Mesenchymal stem cell (in vitro differentiated cells and primary cell): ENCODE measurements around the gene DIPK1B.

Source experiments
- DNase-seq: peaks from one replicate; pipeline ENCODE4 v3.0.0-alpha.2; 2013
- H2AFZ ChIP-seq: one replicate; pipeline ENCODE4 v1.6.1; 2013; ENCODE audit warnings: low read depth, mild to moderate bottlenecking, control low read depth, inconsistent platforms, low read length, moderate library complexity
- H2AK5ac ChIP-seq: 2 replicates; pipeline ENCODE4 v1.6.1; 2013; ENCODE audit warnings: low read length, moderate library complexity, mild to moderate bottlenecking, inconsistent platforms; ENCODE audit not compliant: severe bottlenecking
- H2BK120ac ChIP-seq: one replicate; pipeline ENCODE4 v1.6.1; 2013; ENCODE audit warnings: low read depth, mild to moderate bottlenecking, inconsistent platforms, low read length, moderate library complexity
- H2BK12ac ChIP-seq, 2 experiments: one replicate each; pipeline ENCODE4 v1.6.1; 2013; ENCODE audit warnings: inconsistent platforms in 2 of 2, low read length in 2 of 2, mild to moderate bottlenecking in 2 of 2, moderate library complexity in 2 of 2, control low read depth in 1 of 2
- H2BK15ac ChIP-seq: one replicate; pipeline ENCODE4 v1.6.1; 2013; ENCODE audit warnings: mild to moderate bottlenecking, low read depth, inconsistent platforms; ENCODE audit not compliant: poor library complexity, severe bottlenecking
- H2BK5ac ChIP-seq: 2 replicates; pipeline ENCODE4 v1.6.1; 2013; ENCODE audit warnings: low read depth, mild to moderate bottlenecking, low read length, control low read depth, inconsistent platforms; ENCODE audit not compliant: poor library complexity, severe bottlenecking
- H3K14ac ChIP-seq, 2 experiments: one replicate each; pipeline ENCODE4 v1.6.1; 2013; ENCODE audit warnings: inconsistent platforms in 2 of 2, low read length in 2 of 2, control low read depth in 1 of 2, mild to moderate bottlenecking in 1 of 2, moderate library complexity in 1 of 2
- H3K18ac ChIP-seq, 2 experiments: one replicate each; pipeline ENCODE4 v1.6.1; 2013; ENCODE audit warnings: inconsistent platforms in 2 of 2, low read length in 2 of 2, control low read depth in 1 of 2, low read depth in 1 of 2, mild to moderate bottlenecking in 1 of 2
- H3K23ac ChIP-seq, 2 experiments: one replicate each; pipeline ENCODE4 v1.6.1; 2013; ENCODE audit warnings: inconsistent platforms in 2 of 2, low read length in 2 of 2, mild to moderate bottlenecking in 2 of 2, moderate library complexity in 2 of 2, control low read depth in 1 of 2
- H3K27ac ChIP-seq: 2 replicates; pipeline ENCODE4 v1.5.1; 2013; ENCODE audit warnings: mild to moderate bottlenecking, moderate library complexity, low read length, control low read depth, inconsistent platforms; ENCODE audit not compliant: poor library complexity, severe bottlenecking
- H3K27me3 ChIP-seq, 2 experiments: 2 replicates each; pipeline versions ENCODE4 v1.6.1 to v1.7.0; 2013; ENCODE audit warnings: low read length in 2 of 2, mild to moderate bottlenecking in 2 of 2, moderate library complexity in 2 of 2, control low read depth in 1 of 2, inconsistent platforms in 1 of 2; ENCODE audit not compliant: control insufficient read depth in 1 of 2, insufficient read depth in 1 of 2
- H3K36me3 ChIP-seq, 2 experiments: 2 replicates each; pipeline versions ENCODE4 v1.6.1 to v1.7.0; 2013; ENCODE audit warnings: low read length in 2 of 2, control low read depth in 1 of 2, inconsistent platforms in 1 of 2, low read depth in 1 of 2, mild to moderate bottlenecking in 1 of 2; ENCODE audit not compliant: insufficient read depth in 2 of 2, control insufficient read depth in 1 of 2
- H3K4ac ChIP-seq, 2 experiments: one replicate each; pipeline ENCODE4 v1.6.1; 2013; ENCODE audit warnings: inconsistent platforms in 2 of 2, low read length in 2 of 2, mild to moderate bottlenecking in 2 of 2, moderate library complexity in 2 of 2, control low read depth in 1 of 2, low read depth in 1 of 2
- H3K4me1 ChIP-seq: 2 replicates; pipeline ENCODE4 v1.6.1; 2013; ENCODE audit warnings: low read depth, low read length, control low read depth; ENCODE audit not compliant: control insufficient read depth, insufficient read depth
- H3K4me2 ChIP-seq: 2 replicates; pipeline ENCODE4 v1.6.1; 2013; ENCODE audit warnings: low read length, mild to moderate bottlenecking, inconsistent platforms; ENCODE audit not compliant: poor library complexity, severe bottlenecking
- H3K4me3 ChIP-seq, 2 experiments: 2 replicates each; pipeline versions ENCODE4 v1.5.1 to v1.7.0; 2013; ENCODE audit warnings: low read length in 2 of 2, mild to moderate bottlenecking in 2 of 2, control low read depth in 1 of 2, low read depth in 1 of 2; ENCODE audit not compliant: insufficient read depth in 1 of 2
- H3K79me1 ChIP-seq: replicated peaks from 2 replicates; pipeline ENCODE4 v1.6.1; 2013; ENCODE audit warnings: mild to moderate bottlenecking, control low read depth, low read length, inconsistent platforms; ENCODE audit not compliant: poor library complexity, severe bottlenecking
- H3K9ac ChIP-seq: 2 replicates; pipeline ENCODE4 v1.7.0; 2013; ENCODE audit warnings: mild to moderate bottlenecking, low read length, moderate library complexity
- H3K9me3 ChIP-seq: 2 replicates; pipeline ENCODE4 v1.7.0; 2013; ENCODE audit warnings: mild to moderate bottlenecking, low read length; ENCODE audit not compliant: control insufficient read depth
- H4K8ac ChIP-seq: one replicate; pipeline ENCODE4 v1.6.1; 2013; ENCODE audit warnings: inconsistent platforms, mild to moderate bottlenecking, low read length, moderate library complexity
- H4K91ac ChIP-seq: one replicate; pipeline ENCODE4 v1.6.1; 2013; ENCODE audit warnings: mild to moderate bottlenecking, low read length, inconsistent platforms
- WGBS: methylation state at CpG from one replicate; pipeline ENCODE4 v1.1.7; 2013; ENCODE audit warnings: mixed read lengths; 5-methylcytosine and 5-hydroxymethylcytosine counted together

The DIPK1B gene

DNA sequence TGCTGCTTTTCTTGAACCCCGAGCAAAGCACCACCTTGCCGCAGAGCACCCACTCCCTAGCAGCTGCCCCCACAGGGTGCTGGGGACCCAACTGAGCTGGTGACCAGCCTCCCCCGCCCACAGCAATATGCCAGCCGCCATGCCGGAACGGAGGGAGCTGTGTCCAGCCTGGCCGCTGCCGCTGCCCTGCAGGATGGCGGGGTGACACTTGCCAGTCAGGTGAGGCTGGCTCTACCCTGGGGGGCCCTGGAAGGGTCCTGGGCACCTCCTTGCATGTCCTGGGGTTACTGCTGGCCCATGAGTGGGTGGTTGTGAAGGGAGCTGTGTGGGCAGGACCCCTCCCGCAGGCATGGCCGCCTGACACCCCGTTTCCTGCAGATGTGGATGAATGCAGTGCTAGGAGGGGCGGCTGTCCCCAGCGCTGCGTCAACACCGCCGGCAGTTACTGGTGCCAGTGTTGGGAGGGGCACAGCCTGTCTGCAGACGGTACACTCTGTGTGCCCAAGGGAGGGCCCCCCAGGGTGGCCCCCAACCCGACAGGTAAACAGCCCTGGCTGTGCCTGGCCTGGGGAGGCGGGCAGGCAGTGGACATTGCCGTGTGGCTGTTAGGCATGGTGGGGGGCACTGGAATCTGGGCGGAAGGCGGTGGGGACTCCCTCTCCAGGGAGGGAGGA, 42.4 kb upstream of the DIPK1B start:
- 94% methylated on average over 23 of the region's 23 CpGs for WGBS
- no peak overlapping the region for H3K4me3 ChIP-seq
- H3K9me3 ChIP-seq: no peaks in the 10 kb centered on the region
- H3K9ac ChIP-seq: no peak overlapping the region
- peak overlapping the region; percentile 43 for H2AK5ac ChIP-seq
- no peak overlapping the region for H3K4ac ChIP-seq
- no peak overlapping the region for H3K27ac ChIP-seq
- no peak overlapping the region for H2BK5ac ChIP-seq
- peaks cover 0 to 43% of the 10 kb centered on the region in 2 experiments for H3K27me3 ChIP-seq
- H3K18ac ChIP-seq: no peak overlapping the region
- peaks cover 20% of the 10 kb centered on the region for H3K79me1 ChIP-seq
- no peak overlapping the region for H2BK12ac ChIP-seq
- H4K8ac ChIP-seq: no peak overlapping the region
- no peak overlapping the region for H2AFZ ChIP-seq
- no peak overlapping the region for H3K23ac ChIP-seq
- H3K4me2 ChIP-seq: no peak overlapping the region
- H3K4me1 ChIP-seq: peaks cover 78% of the 10 kb centered on the region
- no peak overlapping the region for H2BK120ac ChIP-seq
- H3K14ac ChIP-seq: no peak overlapping the region
- H4K91ac ChIP-seq: no peak overlapping the region
- no peak for DNase-seq
- H2BK15ac ChIP-seq: no peak overlapping the region
- H3K36me3 ChIP-seq: peaks cover 0 to 58% of the 10 kb centered on the region in 2 experiments

DNA sequence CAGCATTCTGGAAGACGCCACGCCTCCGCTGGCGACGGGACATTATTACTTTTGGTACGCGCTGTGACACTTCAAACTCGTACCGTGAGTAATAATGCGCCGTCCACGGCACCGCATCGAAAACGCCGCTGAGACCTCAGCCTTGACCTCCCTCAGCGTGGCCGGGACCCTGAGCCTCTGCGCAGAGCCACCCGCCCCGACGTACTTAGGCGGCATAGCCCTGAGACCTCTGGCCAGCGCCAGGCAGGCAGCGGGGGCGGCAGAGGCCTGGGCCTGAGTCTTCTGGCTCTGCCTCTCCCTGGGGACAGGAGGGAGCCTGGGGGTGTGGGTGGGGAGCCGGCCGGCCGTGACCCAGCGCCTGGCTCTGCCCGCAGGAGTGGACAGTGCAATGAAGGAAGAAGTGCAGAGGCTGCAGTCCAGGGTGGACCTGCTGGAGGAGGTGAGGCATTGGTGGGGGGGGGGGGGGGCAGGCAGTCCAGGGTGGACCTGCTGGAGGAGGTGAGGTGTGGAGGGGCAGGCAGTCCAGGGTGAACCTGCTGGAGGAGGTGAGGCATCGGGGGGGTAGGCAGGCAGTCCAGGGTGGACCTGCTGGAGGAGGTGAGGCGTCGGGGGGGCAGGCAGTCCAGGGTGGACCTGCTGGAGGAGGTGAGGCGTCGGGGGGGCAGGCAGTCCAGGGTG, 41.7 kb upstream of the DIPK1B start:
- H2BK5ac ChIP-seq: no peak overlapping the region
- H2BK120ac ChIP-seq: no peak overlapping the region
- 93% methylated on average over 36 of the region's 36 CpGs for WGBS
- no peak overlapping the region for H4K8ac ChIP-seq
- H3K4me2 ChIP-seq: no peak overlapping the region
- no peak overlapping the region for H3K14ac ChIP-seq
- peaks cover 80% of the 10 kb centered on the region for H3K4me1 ChIP-seq
- H4K91ac ChIP-seq: no peak overlapping the region
- H2BK12ac ChIP-seq: no peak overlapping the region
- H2AK5ac ChIP-seq: no peak overlapping the region
- no peak overlapping the region for H2BK15ac ChIP-seq
- no peak overlapping the region for H2AFZ ChIP-seq
- no peak overlapping the region for H3K27ac ChIP-seq
- no peak overlapping the region for H3K4ac ChIP-seq
- peaks cover 0 to 39% of the 10 kb centered on the region in 2 experiments for H3K27me3 ChIP-seq
- H3K23ac ChIP-seq: no peak overlapping the region
- H3K9ac ChIP-seq: no peak overlapping the region
- no peak overlapping the region for H3K4me3 ChIP-seq
- no peak overlapping the region for H3K18ac ChIP-seq
- peaks cover 20% of the 10 kb centered on the region for H3K79me1 ChIP-seq
- no peak for DNase-seq
- H3K36me3 ChIP-seq: peaks cover 0 to 64% of the 10 kb centered on the region in 2 experiments
- no peaks in the 10 kb centered on the region for H3K9me3 ChIP-seq

DNA sequence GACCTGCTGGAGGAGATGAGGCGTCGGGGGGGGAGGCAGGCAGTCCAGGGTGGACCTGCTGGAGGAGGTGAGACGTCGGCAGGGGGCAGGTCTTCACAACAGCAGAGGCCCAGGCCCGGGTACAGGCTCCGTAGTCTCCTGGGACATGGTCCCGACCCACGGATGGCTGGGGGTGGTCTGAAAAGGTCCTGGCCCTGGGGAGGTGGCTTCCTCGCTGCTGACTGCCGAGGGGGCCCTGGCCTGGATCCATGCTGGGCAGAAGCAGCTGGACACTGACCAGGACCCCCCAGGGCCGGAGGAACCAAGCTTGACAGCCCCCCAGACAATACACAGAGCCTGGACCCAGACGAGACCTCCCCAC, 41.1 kb upstream of the DIPK1B start:
- no peak overlapping the region for H2AFZ ChIP-seq
- peaks cover 20% of the 10 kb centered on the region for H3K79me1 ChIP-seq
- H4K8ac ChIP-seq: no peak overlapping the region
- H3K4me1 ChIP-seq: peaks cover 80% of the 10 kb centered on the region
- peaks cover 0 to 39% of the 10 kb centered on the region in 2 experiments for H3K27me3 ChIP-seq
- H3K4me3 ChIP-seq: no peak overlapping the region
- H3K9ac ChIP-seq: no peak overlapping the region
- H2AK5ac ChIP-seq: no peak overlapping the region
- H3K23ac ChIP-seq: no peak overlapping the region
- no peak overlapping the region for H2BK15ac ChIP-seq
- H3K4me2 ChIP-seq: no peak overlapping the region
- peaks cover 1 to 69% of the 10 kb centered on the region in 2 experiments for H3K36me3 ChIP-seq
- no peak overlapping the region for H2BK12ac ChIP-seq
- WGBS: 55% methylated on average over 8 of the region's 12 CpGs
- H3K27ac ChIP-seq: no peak overlapping the region
- H3K18ac ChIP-seq: no peak overlapping the region
- no peak overlapping the region for H3K4ac ChIP-seq
- no peaks in the 10 kb centered on the region for H3K9me3 ChIP-seq
- no peak overlapping the region for H2BK120ac ChIP-seq
- no peak for DNase-seq
- H4K91ac ChIP-seq: no peak overlapping the region
- H2BK5ac ChIP-seq: no peak overlapping the region
- H3K14ac ChIP-seq: no peak overlapping the region

DNA sequence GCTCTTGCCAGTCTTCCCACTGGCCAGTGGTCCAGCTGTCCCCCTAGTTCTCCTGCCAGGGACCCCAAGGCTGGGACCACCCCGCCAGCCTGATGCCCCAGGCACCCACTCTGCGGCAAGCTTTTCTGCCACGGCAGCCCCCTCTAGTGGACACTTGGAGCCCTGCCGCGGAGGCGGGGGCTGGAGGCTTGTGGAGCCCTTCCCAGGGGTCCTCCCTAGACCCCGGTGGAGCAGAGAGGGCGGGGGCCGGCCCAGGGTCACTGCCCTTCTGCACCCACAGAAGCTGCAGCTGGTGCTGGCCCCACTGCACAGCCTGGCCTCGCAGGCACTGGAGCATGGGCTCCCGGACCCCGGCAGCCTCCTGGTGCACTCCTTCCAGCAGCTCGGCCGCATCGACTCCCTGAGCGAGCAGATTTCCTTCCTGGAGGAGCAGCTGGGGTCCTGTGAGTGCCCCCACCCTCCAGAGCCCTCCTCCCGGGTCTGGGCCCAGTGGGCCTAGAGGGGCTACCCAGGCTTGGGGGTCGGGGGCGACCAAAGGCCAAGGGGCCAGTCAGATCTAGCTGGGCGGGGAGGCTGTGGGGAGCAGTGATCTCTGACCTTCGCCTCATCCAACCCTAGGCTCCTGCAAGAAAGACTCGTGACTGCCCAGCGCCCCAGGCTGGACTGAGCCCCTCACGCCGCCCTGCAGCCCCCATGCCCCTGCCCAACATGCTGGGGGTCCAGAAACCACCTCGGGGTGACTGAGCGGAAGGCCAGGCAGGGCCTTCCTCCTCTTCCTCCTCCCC, 40.5 kb upstream of the DIPK1B start:
- Histone ChIP-seq H3K18ac (no peak overlapping the region), H3K36me3 (peaks cover 5 to 75% of the 10 kb centered on the region in 2 experiments), H3K27me3 (peaks cover 0 to 35% of the 10 kb centered on the region in 2 experiments), H2BK15ac (no peak overlapping the region), H3K4me3 (no peak overlapping the region), H2AFZ (no peak overlapping the region), H3K14ac (no peak overlapping the region), H3K27ac (no peak overlapping the region), H3K4me1 (peaks cover 75% of the 10 kb centered on the region), H3K79me1 (peaks cover 20% of the 10 kb centered on the region), H3K4me2 (no peak overlapping the region), H2BK120ac (no peak overlapping the region), H3K9me3 (no peaks in the 10 kb centered on the region), H4K91ac (no peak overlapping the region), H3K9ac (no peak overlapping the region), H4K8ac (no peak overlapping the region), H3K4ac (no peak overlapping the region), H2AK5ac (no peak overlapping the region), H2BK5ac (no peak overlapping the region), H3K23ac (no peak overlapping the region), H2BK12ac (no peak overlapping the region)
- WGBS: 65% methylated on average over 27 of the region's 27 CpGs
- DNase-seq: no peak
